Smooth muscle cell (in vitro differentiated cells): ENCODE data around the gene FAM120A. TPM values are rescaled to one million over a fixed set of nuclear protein-coding genes. Genes with fewer than 3 reads are reported as not detected.

Source experiments
- DNase-seq: peaks from one replicate; lab custom pipeline; 2025; ENCODE audit not compliant: unreplicated experiment; lab: John Stamatoyannopoulos, UW
- H2AFZ ChIP-seq: fragments of 200-600 bp; sonication (generic); 2 replicates; pipeline ENCODE4 v1.6.0; 2016; ENCODE audit warnings: antibody characterized with exemption, low read depth, mild to moderate bottlenecking
- H3F3A ChIP-seq: fragments of 200-600 bp; sonication (generic); 2 replicates; pipeline ENCODE4 v1.6.0; 2017; ENCODE audit warnings: antibody characterized with exemption, low read depth
- H3K27ac ChIP-seq: fragments of 200-600 bp; sonication (generic); 2 replicates; pipeline ENCODE4 v1.5.1; 2016; ENCODE audit warnings: low read depth, mild to moderate bottlenecking
- H3K27me3 ChIP-seq: fragments of 200-600 bp; sonication (generic); 2 replicates; pipeline ENCODE4 v1.6.1; 2016; ENCODE audit warnings: low read depth, mild to moderate bottlenecking
- H3K36me3 ChIP-seq: fragments of 200-600 bp; sonication (generic); 2 replicates; pipeline ENCODE4 v1.5.1; 2016; ENCODE audit warnings: low read depth
- H3K4me1 ChIP-seq: fragments of 200-600 bp; sonication (generic); 2 replicates; pipeline ENCODE4 v1.5.1; 2016; ENCODE audit warnings: low read depth
- H3K4me2 ChIP-seq: fragments of 200-600 bp; sonication (generic); 2 replicates; pipeline ENCODE4 v1.6.0; 2016; ENCODE audit warnings: mild to moderate bottlenecking
- H3K4me3 ChIP-seq: fragments of 200-600 bp; sonication (generic); 2 replicates; pipeline ENCODE4 v1.5.1; 2016; ENCODE audit warnings: mild to moderate bottlenecking
- H3K79me2 ChIP-seq: fragments of 200-600 bp; sonication (generic); 2 replicates; pipeline ENCODE4 v1.6.0; 2016; ENCODE audit warnings: low read depth, mild to moderate bottlenecking
- H3K9ac ChIP-seq: fragments of 200-600 bp; sonication (generic); 2 replicates; pipeline ENCODE4 v1.6.0; 2016; ENCODE audit warnings: low read depth
- H3K9me3 ChIP-seq: fragments of 200-600 bp; sonication (generic); replicated peaks from 2 replicates; pipeline ENCODE4 v1.5.1; 2016; ENCODE audit warnings: low read depth
- H4K20me1 ChIP-seq: fragments of 200-600 bp; sonication (generic); 2 replicates; pipeline ENCODE4 v1.6.0; 2016; ENCODE audit warnings: low read depth
- WGBS: methylation state at CpG from one replicate; pipeline ENCODE4 v1.1.7; 2016; ENCODE audit warnings: low lambda C conversion rate; 5-methylcytosine and 5-hydroxymethylcytosine counted together
- polyA plus RNA-seq: library from polyadenylated mRNA; unstranded; fragments of >200 nt; fragmentation: Nextera tagmentation; extraction: Ambion mirVana; gene quantifications from 2 replicates; pipeline ENCODE4 v1.2.1, GENCODE V29; 2016
- total RNA-seq: library from RNA; depleted of rRNA; stranded (reverse); fragments of >200 nt; gene quantifications from 2 replicates; pipeline ENCODE4 v1.2.3, GENCODE V29; 2014
- TF ChIP-seq, protein P1 (sequence below): fragments of 200-600 bp; sonication (generic); IDR thresholded peaks from 2 replicates; pipeline ENCODE4 v1.5.1; 2017; ENCODE audit warnings: borderline replicate concordance, mild to moderate bottlenecking, antibody characterized with exemption; ENCODE audit not compliant: insufficient read depth, poor library complexity, severe bottlenecking

The FAM120A gene
- total and polyA plus RNA-seq, 2 experiments from 2014 or later: 14.4 to 47.2 TPM

DNA sequence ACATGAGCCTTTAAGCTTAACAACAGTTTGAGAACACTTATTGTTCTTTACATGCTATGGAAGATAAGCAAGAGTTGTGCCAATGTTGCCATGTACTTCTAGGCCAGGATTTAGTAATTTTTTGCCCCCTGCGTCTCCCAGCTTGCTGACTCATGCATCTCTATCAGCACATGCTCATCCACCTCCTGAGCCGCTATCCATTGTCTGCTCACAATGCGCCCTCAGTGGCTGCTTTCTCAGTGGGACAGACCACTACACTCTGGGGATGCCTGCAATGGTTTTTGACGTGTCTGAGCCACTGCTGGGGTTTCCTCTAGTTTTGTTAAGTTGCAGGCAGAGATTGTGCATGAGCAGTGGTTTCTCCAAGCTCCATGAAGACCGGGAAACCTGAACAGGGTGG is 74.0 kb downstream of the FAM120A start:
- Histone ChIP-seq H2AFZ (no peak overlapping the region), H3K36me3 (peaks cover 7% of the 10 kb centered on the region), H3F3A (no peaks in the 10 kb centered on the region), H3K79me2 (peaks cover 23% of the 10 kb centered on the region), H3K9me3 (no peaks in the 10 kb centered on the region), H3K9ac (no peak overlapping the region), H3K4me3 (no peak overlapping the region), H3K27me3 (no peaks in the 10 kb centered on the region), H4K20me1 (peaks cover 86% of the 10 kb centered on the region), H3K4me2 (no peak overlapping the region), H3K27ac (no peak overlapping the region), H3K4me1 (no peaks in the 10 kb centered on the region)
- TF ChIP-seq, protein P1, sequence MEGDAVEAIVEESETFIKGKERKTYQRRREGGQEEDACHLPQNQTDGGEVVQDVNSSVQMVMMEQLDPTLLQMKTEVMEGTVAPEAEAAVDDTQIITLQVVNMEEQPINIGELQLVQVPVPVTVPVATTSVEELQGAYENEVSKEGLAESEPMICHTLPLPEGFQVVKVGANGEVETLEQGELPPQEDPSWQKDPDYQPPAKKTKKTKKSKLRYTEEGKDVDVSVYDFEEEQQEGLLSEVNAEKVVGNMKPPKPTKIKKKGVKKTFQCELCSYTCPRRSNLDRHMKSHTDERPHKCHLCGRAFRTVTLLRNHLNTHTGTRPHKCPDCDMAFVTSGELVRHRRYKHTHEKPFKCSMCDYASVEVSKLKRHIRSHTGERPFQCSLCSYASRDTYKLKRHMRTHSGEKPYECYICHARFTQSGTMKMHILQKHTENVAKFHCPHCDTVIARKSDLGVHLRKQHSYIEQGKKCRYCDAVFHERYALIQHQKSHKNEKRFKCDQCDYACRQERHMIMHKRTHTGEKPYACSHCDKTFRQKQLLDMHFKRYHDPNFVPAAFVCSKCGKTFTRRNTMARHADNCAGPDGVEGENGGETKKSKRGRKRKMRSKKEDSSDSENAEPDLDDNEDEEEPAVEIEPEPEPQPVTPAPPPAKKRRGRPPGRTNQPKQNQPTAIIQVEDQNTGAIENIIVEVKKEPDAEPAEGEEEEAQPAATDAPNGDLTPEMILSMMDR: no peak
- 84% methylated on average over 5 of the region's 5 CpGs for WGBS
- DNase-seq: no peak

DNA sequence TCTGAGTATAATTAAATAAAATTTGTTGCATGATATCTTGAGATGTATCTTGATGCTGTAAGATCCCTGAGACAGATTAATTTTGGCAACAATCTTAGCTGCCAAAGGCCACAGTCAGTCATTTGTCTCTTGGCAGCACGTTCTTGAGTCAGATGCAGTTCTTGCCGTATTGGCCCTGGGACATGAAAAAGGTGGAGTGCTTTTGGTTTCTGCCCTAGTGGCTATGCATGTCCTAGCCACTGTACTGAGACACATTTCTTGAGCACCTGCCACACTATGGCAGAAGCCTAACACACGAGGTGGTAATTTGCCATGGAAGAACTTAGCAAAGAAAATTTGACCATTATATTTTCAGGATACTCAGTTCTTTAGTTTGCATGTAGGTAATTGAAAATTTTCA is 79.9 kb downstream of the FAM120A start:
- Histone ChIP-seq H4K20me1 (peaks cover 30% of the 10 kb centered on the region), H3K4me1 (no peaks in the 10 kb centered on the region), H3K27ac (no peak overlapping the region), H3K36me3 (peaks cover 26% of the 10 kb centered on the region), H3K27me3 (no peaks in the 10 kb centered on the region), H3K9ac (no peak overlapping the region), H3K4me3 (no peak overlapping the region), H3K79me2 (no peaks in the 10 kb centered on the region), H3F3A (no peaks in the 10 kb centered on the region), H3K9me3 (no peaks in the 10 kb centered on the region), H3K4me2 (no peak overlapping the region), H2AFZ (no peak overlapping the region)
- no peak for DNase-seq
- TF ChIP-seq, protein P1: no peak
- WGBS: 94% methylated on average over 3 of the region's 3 CpGs

DNA sequence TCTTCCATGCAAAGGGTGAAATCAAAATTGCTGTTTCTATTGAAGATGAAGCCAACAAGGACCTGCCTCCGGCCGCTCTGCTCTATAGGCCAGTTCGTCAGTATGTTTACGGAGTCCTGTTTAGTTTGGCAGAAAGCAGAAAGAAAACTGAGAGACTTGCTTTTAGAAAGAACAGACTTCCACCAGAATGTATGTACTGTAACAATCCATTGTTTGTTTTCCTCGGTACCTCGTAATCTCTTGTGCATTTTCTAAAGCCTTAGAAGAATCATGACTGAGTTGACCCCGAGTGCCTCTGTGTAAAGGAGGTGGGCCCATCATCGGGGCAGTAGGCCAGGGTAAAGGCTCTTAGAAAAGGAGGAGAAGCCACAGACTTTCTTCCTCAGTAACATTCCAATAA is 80.7 kb downstream of the FAM120A start:
- H3K9me3 ChIP-seq: no peaks in the 10 kb centered on the region
- H3K9ac ChIP-seq: no peak overlapping the region
- TF ChIP-seq, protein P1: no peak
- H3K4me2 ChIP-seq: no peak overlapping the region
- no peak overlapping the region for H3K4me3 ChIP-seq
- H3K36me3 ChIP-seq: peaks cover 26% of the 10 kb centered on the region
- H3K27ac ChIP-seq: no peak overlapping the region
- no peaks in the 10 kb centered on the region for H3F3A ChIP-seq
- DNase-seq: no peak
- no peaks in the 10 kb centered on the region for H3K79me2 ChIP-seq
- no peaks in the 10 kb centered on the region for H3K27me3 ChIP-seq
- no peaks in the 10 kb centered on the region for H3K4me1 ChIP-seq
- WGBS: 95% methylated on average over 8 of the region's 8 CpGs
- peaks cover 27% of the 10 kb centered on the region for H4K20me1 ChIP-seq
- H2AFZ ChIP-seq: no peak overlapping the region

DNA sequence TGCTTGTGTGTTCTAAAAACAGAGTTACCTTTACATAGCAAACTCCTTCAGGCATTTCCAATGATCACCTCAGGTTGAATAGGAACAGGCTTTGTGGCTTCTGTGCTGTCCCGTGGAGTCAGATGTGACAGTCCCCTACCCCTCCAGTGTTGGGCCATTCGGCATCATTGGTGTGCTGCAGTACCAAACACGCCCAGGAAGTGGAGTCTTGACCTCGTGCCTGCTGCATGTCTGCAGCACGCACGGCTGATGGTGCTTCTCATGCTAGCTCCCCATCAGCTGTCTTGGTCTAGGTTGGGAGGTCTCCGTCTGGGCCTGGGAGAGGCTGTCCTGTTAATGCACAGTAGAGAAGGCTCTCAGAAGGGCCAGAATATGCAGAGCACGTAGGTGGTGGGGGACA is 82.4 kb downstream of the FAM120A start:
- H2AFZ ChIP-seq: no peak overlapping the region
- no peak overlapping the region for H3K4me2 ChIP-seq
- peaks cover 20% of the 10 kb centered on the region for H3K36me3 ChIP-seq
- TF ChIP-seq, protein P1: no peak
- H3K27ac ChIP-seq: no peak overlapping the region
- H3K4me1 ChIP-seq: no peaks in the 10 kb centered on the region
- no peak for DNase-seq
- no peak overlapping the region for H3K9ac ChIP-seq
- H3K9me3 ChIP-seq: no peaks in the 10 kb centered on the region
- peaks cover 19% of the 10 kb centered on the region for H4K20me1 ChIP-seq
- no peaks in the 10 kb centered on the region for H3K79me2 ChIP-seq
- H3K4me3 ChIP-seq: no peak overlapping the region
- 94% methylated on average over 8 of the region's 8 CpGs for WGBS
- H3K27me3 ChIP-seq: no peaks in the 10 kb centered on the region
- no peaks in the 10 kb centered on the region for H3F3A ChIP-seq
